HG02571 (cell line): ENCODE results near the gene MRTFB.

ENCODE experiments used
- ATAC-seq: cut with Tn5 transposase; IDR thresholded peaks from one replicate; pipeline ENCODE4 v1.9.1; 2021; ENCODE audit warnings: mild to moderate bottlenecking, moderate library complexity; ENCODE audit not compliant: unreplicated experiment

Gene MRTFB

GRCh38 chr16:14283786-14284185 is 212.7 kb downstream of the MRTFB start:
- ATAC-seq: no peak

GRCh38 chr16:14284371-14284770 is 213.3 kb downstream of the MRTFB start:
- no peak for ATAC-seq

GRCh38 chr16:14284930-14285512 is 213.9 kb downstream of the MRTFB start:
- ATAC-seq: peak; percentile 35

DNA sequence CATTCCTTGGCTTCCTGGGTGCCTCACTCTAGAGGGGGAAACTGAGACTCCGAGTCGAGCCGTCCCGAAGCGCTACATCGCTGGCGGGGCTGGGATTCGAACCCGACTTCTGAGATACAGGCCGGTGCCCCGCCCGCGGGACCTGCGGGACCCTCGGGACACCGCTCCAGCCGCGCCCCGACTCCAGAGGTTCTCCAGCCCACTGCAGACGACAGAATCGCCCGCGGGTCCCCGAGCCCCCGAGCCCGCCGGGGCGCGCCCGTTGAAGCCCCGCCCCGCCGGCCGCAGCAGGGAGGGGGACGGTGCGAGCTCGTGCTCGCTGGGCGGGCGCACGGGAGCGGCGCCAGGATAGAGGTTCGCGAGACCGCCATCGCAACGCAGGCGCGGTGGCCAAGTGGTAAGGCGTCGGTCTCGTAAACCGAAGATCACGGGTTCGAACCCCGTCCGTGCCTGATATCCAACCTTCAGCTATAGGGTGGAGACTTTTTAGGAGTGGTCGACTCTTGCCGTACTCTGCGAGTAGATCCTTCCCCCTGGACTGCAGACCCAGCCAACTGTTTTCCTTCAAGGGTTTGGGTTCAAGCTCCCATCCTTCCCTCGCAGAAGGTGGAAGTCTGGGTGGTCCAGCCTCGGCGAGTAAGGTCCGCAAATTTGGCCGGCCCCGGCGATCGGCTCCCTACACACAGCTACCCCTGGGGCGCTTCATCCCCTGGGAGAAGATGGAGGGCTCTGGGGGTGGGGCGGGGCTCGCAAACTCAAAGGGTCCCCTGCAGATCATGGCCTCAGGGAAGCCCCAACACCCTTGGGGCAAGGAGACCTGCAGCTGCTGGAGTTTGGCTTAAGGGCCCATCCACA is 214.6 kb downstream of the MRTFB start:
- ATAC-seq: peak; percentile 69

DNA sequence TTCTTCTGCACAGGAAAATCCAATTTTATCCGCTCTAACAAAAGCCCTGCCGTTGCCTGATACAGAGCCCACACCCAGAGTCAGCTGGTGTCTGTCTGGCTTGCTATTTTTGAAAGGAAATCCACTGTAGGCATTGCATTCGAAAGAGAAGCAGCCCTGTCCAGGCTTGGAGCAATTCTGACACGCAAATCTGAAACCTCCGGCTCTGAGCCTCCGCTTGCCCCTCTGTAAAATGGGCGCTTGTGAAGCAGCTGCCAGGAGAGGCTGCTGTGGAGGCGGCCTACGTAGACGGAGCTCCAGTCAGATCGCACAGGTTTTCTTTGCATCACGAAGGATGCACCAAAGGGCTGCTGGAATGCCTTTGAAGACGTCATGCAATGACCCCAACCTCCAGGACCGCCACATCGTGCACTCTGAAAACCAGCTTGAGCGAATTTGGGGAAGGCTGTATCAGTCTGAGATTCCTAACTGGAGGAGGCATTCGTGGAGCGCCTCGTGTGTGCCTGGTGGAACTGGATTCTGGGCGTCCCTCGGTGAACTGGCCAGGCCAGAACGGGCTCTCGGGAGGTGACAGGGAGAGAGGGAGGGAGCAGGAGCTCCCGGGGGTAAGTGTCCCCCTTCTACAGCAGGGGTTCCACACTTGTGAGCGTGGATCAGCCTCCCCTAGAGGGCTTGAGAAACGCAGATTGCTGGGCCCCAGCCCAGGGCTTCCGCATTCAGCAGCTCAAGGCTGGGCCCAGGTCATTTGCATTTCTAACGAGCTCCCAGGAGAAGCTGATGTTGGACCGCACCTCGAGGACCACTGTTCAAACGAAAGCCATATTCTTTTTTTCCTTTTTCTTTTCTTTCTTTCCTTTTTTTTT is 215.5 kb downstream of the MRTFB start:
- peak; percentile 6 for ATAC-seq

DNA sequence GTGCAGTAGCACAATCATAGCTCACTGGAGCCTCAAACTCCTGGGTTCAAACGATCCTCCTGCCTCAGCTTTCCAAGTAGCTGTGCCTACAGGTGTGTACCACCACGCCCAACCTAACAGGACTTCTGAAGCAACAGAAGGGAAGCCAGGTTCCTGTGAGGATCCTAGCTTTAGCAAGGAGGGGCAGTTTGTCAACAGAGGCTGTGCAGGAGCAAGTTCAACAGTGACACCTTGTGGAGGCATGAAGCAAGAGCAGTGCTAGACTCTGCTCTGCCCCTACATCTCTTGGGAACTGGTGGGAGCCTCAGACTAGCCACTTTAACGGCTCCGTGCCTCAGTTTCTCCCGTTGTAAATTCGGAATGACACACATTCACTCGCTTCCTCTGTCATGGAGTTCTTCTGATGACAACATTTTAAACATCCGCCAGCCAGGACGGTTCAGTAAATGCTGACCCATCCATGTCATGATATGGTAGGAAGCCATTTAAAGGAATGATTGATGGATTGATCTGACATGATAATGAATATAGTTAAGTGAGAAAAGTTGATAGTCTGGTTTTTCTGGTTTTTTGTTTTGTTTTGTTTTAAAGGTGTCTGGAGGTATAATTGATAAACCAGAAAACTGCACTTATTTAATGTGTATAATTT is 218.7 kb downstream of the MRTFB start:
- no peak for ATAC-seq

DNA sequence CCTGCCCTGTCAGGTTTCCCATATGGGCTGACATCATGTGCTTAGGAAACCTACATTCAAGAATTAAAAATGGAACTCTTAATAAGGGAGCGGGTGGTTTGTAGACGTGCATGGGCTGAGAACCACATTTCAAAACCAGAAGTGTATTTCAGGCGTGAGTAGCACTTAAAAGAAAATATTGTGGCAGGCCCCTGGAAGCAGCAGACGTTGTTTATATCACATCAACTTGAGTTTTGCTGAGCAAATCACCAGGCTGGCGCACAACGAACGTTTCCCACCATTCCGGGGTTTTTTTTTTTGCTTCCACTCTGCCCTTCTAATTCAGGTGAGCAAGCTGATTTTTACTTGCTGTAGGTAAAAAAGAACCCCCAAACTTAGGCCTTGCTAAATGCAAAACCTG is 220.2 kb downstream of the MRTFB start:
- ATAC-seq: no peak

- no peak for ATAC-seq
Observed at GRCh38 chr16:14292051-14292825, 221.1 kb downstream of the MRTFB start.

DNA sequence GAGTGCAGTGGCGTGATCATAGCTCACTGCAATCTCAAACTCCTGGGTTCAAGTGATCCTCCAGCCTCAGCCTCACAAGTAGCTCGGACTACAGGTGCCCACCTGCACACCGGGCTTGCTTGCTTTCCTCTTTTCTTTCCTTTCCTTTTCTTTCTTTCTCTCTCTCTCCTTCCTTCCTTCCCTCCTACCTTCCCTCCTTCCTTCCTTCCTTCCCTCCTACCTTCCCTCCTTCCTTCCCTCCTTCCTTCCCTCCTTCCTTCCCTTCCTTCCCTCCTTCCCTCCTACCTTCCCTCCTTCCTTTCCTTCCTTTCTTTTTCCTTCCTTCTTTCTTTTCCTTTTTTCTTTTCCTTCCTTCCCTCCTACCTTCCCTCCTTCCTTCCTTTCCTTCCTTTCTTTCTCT is 225.5 kb downstream of the MRTFB start:
- ATAC-seq: no peak

GRCh38 chr16:14298374-14299122 is 227.4 kb downstream of the MRTFB start:
- ATAC-seq: no peak

GRCh38 chr16:14300705-14301168 is 229.6 kb downstream of the MRTFB start:
- no peak for ATAC-seq

GRCh38 chr16:14301169-14302030 is 230.3 kb downstream of the MRTFB start:
- ATAC-seq: no peak

- ATAC-seq: peak; percentile 55
Observed at GRCh38 chr16:14302031-14302398, 230.9 kb downstream of the MRTFB start.

- peak; percentile 24 for ATAC-seq
Observed at GRCh38 chr16:14302399-14303181, 231.5 kb downstream of the MRTFB start.

DNA sequence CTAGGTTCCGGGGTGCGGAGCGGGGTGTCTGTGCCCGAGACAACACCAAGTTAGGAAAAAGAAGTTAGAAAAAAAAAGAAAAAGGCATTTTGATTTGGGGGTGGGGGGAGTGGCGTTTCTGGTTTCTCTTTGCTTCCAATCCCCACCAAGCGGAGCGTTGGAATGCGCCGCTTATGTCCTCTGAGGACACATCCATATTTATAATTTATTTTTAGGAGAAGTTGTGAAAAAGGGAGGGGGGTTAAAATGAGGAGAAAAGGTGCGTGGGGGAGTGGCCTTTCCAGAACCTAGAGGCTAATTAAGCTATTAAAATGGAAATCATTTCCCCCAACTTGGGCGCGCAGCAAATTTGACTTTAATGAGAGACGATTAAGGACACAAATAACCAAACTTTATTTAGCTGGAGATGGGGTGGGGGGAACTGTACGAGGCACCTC is 232.1 kb downstream of the MRTFB start:
- ATAC-seq: no peak

DNA sequence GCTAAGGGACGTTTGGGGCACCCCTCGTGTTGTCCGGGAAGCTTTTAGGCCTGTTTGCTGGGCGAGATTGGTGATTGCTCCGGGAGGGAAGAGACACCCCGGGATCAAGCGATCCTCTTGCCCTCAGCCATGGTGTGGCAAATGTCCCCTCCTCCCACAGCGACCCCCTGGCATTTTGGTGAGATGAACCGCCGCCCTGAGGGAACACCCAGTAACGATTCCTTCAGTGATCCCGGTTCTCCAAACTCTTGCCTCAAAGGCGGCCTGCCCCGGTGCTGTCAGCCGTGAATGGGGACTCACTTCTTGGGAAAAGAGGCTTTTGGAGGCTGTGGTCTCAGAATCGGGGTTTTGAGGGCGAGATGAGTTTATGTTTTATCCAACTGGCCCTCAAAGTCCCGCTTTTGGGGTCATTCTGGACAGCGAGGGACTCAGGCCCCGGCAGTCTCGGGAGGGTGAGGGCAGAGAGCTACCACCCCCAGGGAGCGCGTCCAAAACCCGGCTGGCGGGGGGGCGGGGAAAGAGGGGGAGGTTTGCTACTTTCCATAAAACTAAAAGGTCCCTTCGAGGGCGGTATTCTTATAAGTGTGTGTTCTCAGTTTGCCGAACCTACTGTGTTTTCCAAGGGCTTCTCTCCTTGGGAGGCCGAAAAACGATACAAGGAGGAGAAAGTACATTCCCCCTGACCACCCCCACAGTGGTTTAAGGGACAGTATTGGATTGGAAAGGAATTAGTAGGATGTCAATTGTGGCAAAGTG is 232.7 kb downstream of the MRTFB start:
- no peak for ATAC-seq

- ATAC-seq: no peak
Observed at GRCh38 chr16:14304891-14305460, 233.9 kb downstream of the MRTFB start.
